Stimulated activated CD8-positive, alpha-beta memory T cell treated with anti-CD3 and anti-CD28 coated beads, Interleukin-7, amount 100 ng/mL, for 48 hours (primary cell): ENCODE data around the gene ARHGDIA.

Experiments used
- DNase-seq, 2 donors: peaks; one replicate each; pipeline ENCODE4 v3.0.0-alpha.2; 2020; ENCODE audit warnings: low read depth in 1 of 2; ENCODE audit errors: extremely low read depth in 1 of 2

Gene ARHGDIA

GRCh38 chr17:81888988-81889595, 18.0 kb upstream of the ARHGDIA start:
- DNase-seq, result no peak

- DNase-seq, result no peak
Observed at GRCh38 chr17:81888105-81888987, 17.2 kb upstream of the ARHGDIA start.

- no peak for DNase-seq
Observed at GRCh38 chr17:81885869-81886548, 14.9 kb upstream of the ARHGDIA start.

- DNase-seq, result no peak
Observed at GRCh38 chr17:81885454-81885853, 14.3 kb upstream of the ARHGDIA start.

GRCh38 chr17:81884968-81885367, 13.8 kb upstream of the ARHGDIA start:
- no peak for DNase-seq

GRCh38 chr17:81884520-81884919, 13.4 kb upstream of the ARHGDIA start:
- no peak for DNase-seq

- no peak for DNase-seq
Observed at GRCh38 chr17:81879121-81879520, 8.0 kb upstream of the ARHGDIA start.

GRCh38 chr17:81878294-81878693, 7.2 kb upstream of the ARHGDIA start:
- no peak for DNase-seq

GRCh38 chr17:81877569-81877968, 6.4 kb upstream of the ARHGDIA start:
- DNase-seq, result no peak

- DNase-seq, result peak; percentile 90 to 93
Observed at GRCh38 chr17:81871387-81872230, 472 bp upstream of the ARHGDIA start.

- DNase-seq, result no peak
Observed at GRCh38 chr17:81870131-81870980, 781 bp downstream of the ARHGDIA start.

- no peak for DNase-seq
Observed at GRCh38 chr17:81869221-81870130, 1.7 kb downstream of the ARHGDIA start.

- DNase-seq, result no peak
Observed at GRCh38 chr17:81868674-81869220, 2.4 kb downstream of the ARHGDIA start.

- no peak for DNase-seq
Observed at GRCh38 chr17:81867991-81868673, 3.0 kb downstream of the ARHGDIA start.

- DNase-seq, result no peak
Observed at GRCh38 chr17:81867170-81867990, 3.8 kb downstream of the ARHGDIA start.

- no peak for DNase-seq
Observed at GRCh38 chr17:81866440-81867169, 4.5 kb downstream of the ARHGDIA start.
